GM18508 (cell line): ENCODE data around the gene FMN2.

Experiments
- ATAC-seq: cut with Tn5 transposase; IDR thresholded peaks from one replicate; pipeline ENCODE4 v1.9.1; 2021; ENCODE audit warnings: moderate number of reproducible peaks; ENCODE audit not compliant: insufficient read depth, unreplicated experiment

Gene FMN2

DNA sequence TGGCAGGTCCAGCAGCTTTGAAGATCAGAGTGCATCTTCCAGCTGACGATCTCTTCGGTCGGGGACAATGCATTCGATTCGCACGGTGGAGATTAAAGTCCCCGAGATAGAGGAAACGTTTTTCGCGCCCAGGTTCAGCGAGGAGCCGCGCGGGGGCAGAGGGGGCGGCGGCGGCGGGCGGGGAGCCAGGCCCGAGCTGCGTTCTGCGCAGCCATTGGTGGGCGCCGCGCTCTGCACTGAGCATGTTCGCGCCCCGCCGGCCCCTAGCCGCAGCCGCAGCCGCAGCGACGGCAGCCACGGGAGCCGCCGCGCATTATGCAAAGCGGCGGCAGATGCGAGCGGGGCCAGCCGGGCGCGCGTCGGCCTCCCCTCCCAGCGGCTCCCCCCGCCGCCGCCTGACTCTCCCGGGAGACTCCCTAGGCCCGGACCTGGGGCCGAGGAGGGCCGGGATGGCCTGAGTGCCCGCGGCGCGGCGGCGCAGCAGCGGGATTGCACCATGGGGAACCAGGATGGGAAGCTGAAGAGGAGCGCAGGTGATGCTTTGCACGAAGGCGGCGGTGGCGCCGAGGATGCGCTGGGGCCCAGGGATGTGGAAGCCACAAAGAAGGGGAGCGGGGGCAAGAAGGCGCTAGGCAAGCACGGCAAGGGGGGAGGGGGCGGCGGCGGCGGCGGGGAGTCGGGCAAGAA is at the start of gene FMN2:
FMN2 (plus strand) TSS at position 270 of the 687 bp plus-strand sequence; CDS start at position 497, 227 bp downstream.
- no peak for ATAC-seq

DNA sequence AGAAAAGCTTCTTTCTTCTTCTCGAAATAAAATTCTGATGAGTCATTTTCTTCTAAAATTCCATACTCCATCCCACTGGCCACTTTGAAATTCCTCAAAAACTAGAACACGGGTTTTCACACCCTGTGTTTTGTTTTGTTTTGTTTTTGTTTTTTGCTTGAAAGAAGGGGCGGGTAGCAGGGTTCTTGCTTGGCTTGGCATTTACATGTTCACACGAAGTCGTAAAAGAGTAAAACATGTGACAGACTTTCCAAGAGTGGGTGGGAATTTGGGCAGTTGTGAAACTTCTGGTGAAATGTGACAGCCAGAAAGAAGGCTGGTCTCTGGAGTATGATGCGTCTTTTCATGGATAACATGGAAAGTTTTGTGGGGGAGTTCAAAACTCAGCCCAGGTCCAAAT is 47.1 kb upstream of the FMN2 start:
- ATAC-seq = no peak

- ATAC-seq = no peak
Measured at GRCh38 chr1:240046000-240046399, 45.7 kb upstream of the FMN2 start.

GRCh38 chr1:240054109-240054701 is 37.5 kb upstream of the FMN2 start:
- ATAC-seq = no peak

GRCh38 chr1:240055936-240056335 is 35.7 kb upstream of the FMN2 start:
- ATAC-seq = no peak

- no peak for ATAC-seq
Measured at GRCh38 chr1:240056350-240056749, 35.3 kb upstream of the FMN2 start.

DNA sequence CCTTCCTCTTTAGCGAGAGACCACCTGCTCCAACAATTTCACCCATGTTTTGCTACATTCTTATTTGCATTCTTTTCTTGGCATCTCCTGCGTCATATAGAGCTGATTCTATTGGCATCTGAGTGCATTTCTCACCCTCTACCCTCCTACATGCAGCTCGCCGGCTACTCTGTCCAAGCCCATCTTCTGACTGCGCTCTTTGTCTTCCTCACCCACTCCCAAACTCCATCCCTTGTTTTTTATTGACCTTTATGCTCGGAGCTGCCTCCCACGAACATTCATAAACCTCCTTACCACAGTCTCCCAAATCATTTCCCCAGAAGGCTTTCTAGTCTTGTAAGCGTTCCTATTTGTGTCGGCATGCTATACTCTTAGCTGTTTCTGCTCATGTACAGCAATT is 33.6 kb upstream of the FMN2 start:
- no peak for ATAC-seq

GRCh38 chr1:240068961-240069360 is 22.7 kb upstream of the FMN2 start:
- ATAC-seq = no peak

DNA sequence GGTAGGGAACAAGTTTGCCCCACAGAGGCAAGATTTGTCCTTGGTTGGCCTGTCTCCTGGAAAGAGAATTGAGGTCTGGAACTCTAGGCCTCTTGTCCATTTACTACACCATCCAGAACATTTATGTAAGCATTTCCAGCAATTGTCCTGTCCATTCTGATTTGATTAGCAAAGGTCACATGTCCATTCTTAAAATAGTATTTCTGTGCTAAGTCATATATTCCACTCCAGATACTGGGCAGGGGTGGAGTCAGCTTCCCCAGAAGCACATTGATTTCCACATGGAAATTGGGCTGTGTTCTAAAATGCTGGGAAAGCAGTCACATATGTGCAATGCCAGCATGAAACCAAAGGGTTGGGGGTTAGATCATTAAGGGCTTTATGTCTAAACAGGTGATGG is 21.5 kb upstream of the FMN2 start:
- ATAC-seq = no peak

- no peak for ATAC-seq
Measured at GRCh38 chr1:240073097-240073496, 18.6 kb upstream of the FMN2 start.

GRCh38 chr1:240074422-240074821 is 17.3 kb upstream of the FMN2 start:
- no peak for ATAC-seq

DNA sequence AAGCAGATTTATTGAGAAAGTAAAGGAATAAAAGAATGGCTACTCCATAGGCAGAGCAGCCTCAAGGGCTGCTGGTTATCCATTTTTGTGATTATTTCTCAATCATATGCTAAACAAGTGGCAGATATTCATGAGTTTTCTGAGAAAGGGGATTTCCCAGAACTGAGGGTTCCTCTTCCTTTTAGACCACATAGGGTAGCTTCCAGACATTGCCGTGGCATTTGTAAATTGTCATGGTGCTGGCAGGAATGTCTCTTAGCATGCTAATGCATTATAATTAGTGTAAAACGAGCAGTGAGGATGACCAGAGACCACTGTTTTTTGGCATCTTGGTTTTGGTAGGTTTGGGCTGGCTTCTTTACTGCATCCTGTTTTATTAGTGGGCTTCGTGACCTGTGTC is 16.8 kb upstream of the FMN2 start:
- no peak for ATAC-seq

- ATAC-seq = no peak
Measured at GRCh38 chr1:240084337-240084736, 7.3 kb upstream of the FMN2 start.

DNA sequence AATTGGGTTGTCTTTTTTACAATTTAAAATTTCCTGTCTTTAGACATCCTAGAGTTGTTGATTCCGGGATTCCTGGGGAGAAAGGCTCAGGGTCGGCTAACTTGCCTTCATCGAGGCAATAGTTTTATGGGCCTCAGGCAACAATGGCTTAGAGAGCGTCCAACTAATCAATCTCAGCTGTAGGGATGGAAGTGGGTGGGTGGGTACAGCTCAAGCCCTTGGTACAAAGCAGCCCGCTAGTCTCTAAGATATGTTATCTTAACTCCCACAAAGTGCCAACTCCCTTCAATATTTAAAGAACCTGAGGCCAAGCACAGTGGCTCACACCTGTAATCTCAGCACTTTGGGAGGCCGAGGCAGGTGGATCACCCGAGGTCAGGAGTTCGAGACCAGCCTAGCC is 6.9 kb upstream of the FMN2 start:
- no peak for ATAC-seq

DNA sequence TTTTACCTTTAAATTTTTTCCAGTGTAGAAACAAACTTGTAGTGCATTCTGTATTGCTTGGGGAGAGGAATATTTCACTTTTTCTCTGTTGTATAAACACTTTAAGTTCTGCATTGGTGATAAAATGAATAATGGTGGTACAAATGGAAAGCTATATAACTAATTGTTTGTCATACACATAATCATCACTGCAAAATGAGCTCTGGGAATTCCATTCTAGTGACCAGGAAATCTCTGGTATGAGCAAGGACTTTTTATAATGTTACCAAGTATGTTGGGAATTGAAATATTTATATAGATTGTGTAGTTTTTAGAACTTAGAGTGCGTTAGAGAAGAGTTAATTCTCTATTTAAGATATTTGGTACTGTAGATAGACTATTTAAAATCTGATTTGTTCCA is 5.0 kb upstream of the FMN2 start:
- ATAC-seq = no peak

DNA sequence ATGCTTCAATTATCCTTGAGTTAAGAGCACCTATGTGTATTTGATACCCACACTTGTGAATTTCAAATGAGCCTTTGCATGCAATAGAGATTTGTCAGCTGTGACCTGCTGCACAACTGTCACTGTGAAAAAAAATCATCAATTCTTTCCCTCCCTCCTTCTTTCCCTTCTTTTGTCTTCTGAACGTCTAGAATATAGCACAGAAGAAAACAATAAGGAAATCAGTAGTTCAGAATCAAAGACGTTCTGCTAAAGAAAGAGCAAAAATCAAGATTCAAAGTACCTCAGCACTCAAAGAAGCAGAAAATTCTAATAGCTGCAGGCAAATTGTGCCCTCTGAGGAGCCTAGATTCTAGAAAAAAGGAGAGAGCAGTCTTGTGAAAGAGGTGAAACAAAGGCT is 1.7 kb upstream of the FMN2 start:
- ATAC-seq = no peak

DNA sequence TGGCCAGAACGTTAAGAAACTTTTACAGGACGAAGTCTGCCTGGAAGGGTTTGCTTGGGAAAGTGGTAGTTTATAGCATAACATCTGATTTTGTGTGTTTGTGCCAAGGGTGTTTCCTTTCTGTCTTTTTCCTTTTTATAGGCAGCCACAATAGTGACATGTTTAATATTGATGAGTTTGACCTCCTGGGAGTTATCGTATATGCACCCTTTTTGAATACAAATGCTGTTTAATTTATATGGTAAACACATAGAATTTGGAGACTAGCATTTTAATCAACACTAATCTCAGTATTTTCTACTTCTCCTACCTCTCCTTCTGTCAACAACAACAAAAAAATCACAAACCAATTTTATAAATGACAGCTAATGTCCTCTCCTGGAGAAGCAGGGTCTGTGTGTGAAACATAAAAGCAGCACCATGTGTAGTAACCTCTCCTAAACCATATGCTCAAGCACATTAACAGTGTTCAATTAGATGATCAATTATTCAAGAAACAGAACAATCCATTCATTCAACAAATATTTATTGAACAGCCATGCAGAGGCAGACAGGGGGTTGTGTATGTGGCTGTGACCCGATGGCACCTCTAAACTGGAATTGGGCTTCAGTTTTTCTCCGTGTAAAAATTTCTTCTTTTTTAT is 604 bp upstream of the FMN2 start:
- no peak for ATAC-seq

- no peak for ATAC-seq
Measured at GRCh38 chr1:240092301-240093119, 827 bp downstream of the FMN2 start.

GRCh38 chr1:240093120-240093961 is 1.7 kb downstream of the FMN2 start:
- ATAC-seq = no peak
